ENCODE measurements around the gene SULT1C3.

Gene SULT1C3

GRCh38 chr2:108239786-108240185 is at the start of gene SULT1C3:
Gene SULT1C3 (plus strand): TSS chr2:108239968. CDS start chr2:108247195, 7,227 bp downstream.
- DNase-seq = no peak

- DNase-seq = no peak
Observed at GRCh38 chr2:108193251-108193650, 46.5 kb upstream of the SULT1C3 start.

- peak in 1 of 2 experiments; percentile 21 for DNase-seq
Observed at GRCh38 chr2:108194409-108195132, 45.2 kb upstream of the SULT1C3 start.

- DNase-seq = no peak
Observed at GRCh38 chr2:108195133-108195439, 44.7 kb upstream of the SULT1C3 start.

GRCh38 chr2:108199726-108200125 is 40.0 kb upstream of the SULT1C3 start:
- DNase-seq = no peak

- no peak for DNase-seq
Observed at GRCh38 chr2:108200569-108200968, 39.2 kb upstream of the SULT1C3 start.

- DNase-seq = no peak
Observed at GRCh38 chr2:108212671-108213070, 27.1 kb upstream of the SULT1C3 start.

GRCh38 chr2:108215794-108216211 is 24.0 kb upstream of the SULT1C3 start:
- DNase-seq = peak; percentile 9 to 38

- no peak for DNase-seq
Observed at GRCh38 chr2:108217211-108217610, 22.6 kb upstream of the SULT1C3 start.

GRCh38 chr2:108219688-108220087 is 20.1 kb upstream of the SULT1C3 start:
- DNase-seq = no peak

GRCh38 chr2:108220191-108220590 is 19.6 kb upstream of the SULT1C3 start:
- DNase-seq = no peak

- peak; percentile 5 to 58 for DNase-seq
Observed at GRCh38 chr2:108220942-108221541, 18.7 kb upstream of the SULT1C3 start.

- no peak for DNase-seq
Observed at GRCh38 chr2:108222261-108222660, 17.5 kb upstream of the SULT1C3 start.

GRCh38 chr2:108223573-108223972 is 16.2 kb upstream of the SULT1C3 start:
- no peak for DNase-seq

GRCh38 chr2:108224022-108224421 is 15.7 kb upstream of the SULT1C3 start:
- DNase-seq = no peak

GRCh38 chr2:108226564-108226963 is 13.2 kb upstream of the SULT1C3 start:
- DNase-seq = no peak

GRCh38 chr2:108228006-108228405 is 11.8 kb upstream of the SULT1C3 start:
- no peak for DNase-seq

GRCh38 chr2:108228537-108228936 is 11.2 kb upstream of the SULT1C3 start:
- DNase-seq = no peak

GRCh38 chr2:108229875-108230274 is 9.9 kb upstream of the SULT1C3 start:
- no peak for DNase-seq

GRCh38 chr2:108235577-108235976 is 4.2 kb upstream of the SULT1C3 start:
- no peak for DNase-seq

GRCh38 chr2:108236676-108237335 is 3.0 kb upstream of the SULT1C3 start:
- no peak for DNase-seq

GRCh38 chr2:108240966-108241365 is 1.2 kb downstream of the SULT1C3 start:
- no peak for DNase-seq

GRCh38 chr2:108243566-108243965 is 3.8 kb downstream of the SULT1C3 start:
- DNase-seq = no peak
